Panc1 (cell line): Measurements from ENCODE around the gene FLVCR1. TPM values are rescaled to one million over a fixed set of nuclear protein-coding genes. Genes with fewer than 3 reads are reported as not detected.

Source experiments
- ATAC-seq: fragments of 200-7000 bp; cut with Tn5 transposase; 2 replicates; pipeline ENCODE4 v1.9.1; 2020; ENCODE audit warnings: mild to moderate bottlenecking, moderate library complexity
- BruUV-seq: library from RNA; stranded (reverse); fragments of 400-500 nt; replicated peaks from 2 replicates; lab custom pipeline; 2021; lab: Mats Ljungman, UMichigan
- CTCF ChIA-PET: fragments of 300-600 bp; sonication (Branson Sonifier 250); formaldehyde crosslinking; loops from one replicate; lab custom pipeline; 2022; ENCODE audit warnings: antibody characterized with exemption; lab: Charles Lee
- POLR2A ChIA-PET: fragments of 300-600 bp; sonication (Branson Sonifier 250); formaldehyde crosslinking; loops from one replicate; lab custom pipeline; 2022; ENCODE audit warnings: antibody characterized with exemption; lab: Charles Lee
- DNase-seq: peaks from one replicate; pipeline ENCODE4 v3.0.0-alpha.2; 2010; ENCODE audit warnings: low read depth, low spot score
- H3K27ac ChIP-seq: 2 replicates; pipeline ENCODE4 v1.5.1; 2011; ENCODE audit warnings: mild to moderate bottlenecking, low read length, inconsistent platforms
- H3K27me3 ChIP-seq: fragments of 200-500 bp; sonication (Bioruptor generic); 2 replicates; pipeline ENCODE4 v1.6.0; 2014; ENCODE audit warnings: low read length, inconsistent platforms; ENCODE audit not compliant: control insufficient read depth, insufficient read depth
- H3K36me3 ChIP-seq: fragments of 200-500 bp; sonication (Bioruptor generic); 2 replicates; pipeline ENCODE4 v1.5.1; 2014; ENCODE audit warnings: inconsistent platforms, mild to moderate bottlenecking, low read length, moderate library complexity; ENCODE audit not compliant: control insufficient read depth, insufficient read depth
- H3K4me1 ChIP-seq: 2 replicates; pipeline ENCODE4 v1.5.1; 2011; ENCODE audit warnings: inconsistent platforms, mild to moderate bottlenecking, low read length, moderate library complexity; ENCODE audit not compliant: control insufficient read depth, insufficient read depth
- H3K4me3 ChIP-seq, 2 experiments: 2 replicates each; pipeline ENCODE4 v1.5.1; 2011 to 2012; ENCODE audit warnings: low read depth in 2 of 2, low read length in 2 of 2, mild to moderate bottlenecking in 2 of 2, inconsistent platforms in 1 of 2, moderate library complexity in 1 of 2
- H3K9me3 ChIP-seq: fragments of 200-500 bp; sonication (Bioruptor generic); 2 replicates; pipeline ENCODE4 v1.5.1; 2014; ENCODE audit warnings: low read depth, mild to moderate bottlenecking, inconsistent platforms, low read length, moderate library complexity; ENCODE audit not compliant: control insufficient read depth, insufficient read depth
- CTCF ChIP-seq: fragments of 450-650 bp; IDR thresholded peaks from 2 replicates; pipeline ENCODE4 v1.5.1; 2017; ENCODE audit warnings: mild to moderate bottlenecking
- POLR2AphosphoS5 ChIP-seq: IDR thresholded peaks from 2 replicates; pipeline ENCODE4 v1.6.1; 2012; ENCODE audit warnings: mild to moderate bottlenecking, low read depth, low read length, moderate library complexity
- REST ChIP-seq, 2 experiments: IDR thresholded peaks; 2 replicates each; pipeline ENCODE4 v1.6.1; 2011 to 2012; ENCODE audit warnings: low read depth in 2 of 2, control low read depth in 1 of 2, low read length in 1 of 2, mild to moderate bottlenecking in 1 of 2, moderate library complexity in 1 of 2; ENCODE audit not compliant: insufficient read depth in 1 of 2
- SIN3A ChIP-seq: IDR thresholded peaks from 2 replicates; pipeline ENCODE4 v1.6.1; 2012; ENCODE audit warnings: low read depth, mild to moderate bottlenecking, low read length, moderate library complexity, borderline replicate concordance; ENCODE audit not compliant: insufficient read depth
- TCF7L2 ChIP-seq: IDR thresholded peaks from 2 replicates; pipeline ENCODE4 v1.6.1; 2011; ENCODE audit warnings: mild to moderate bottlenecking, low read depth, low read length, inconsistent platforms
- in situ Hi-C: cut with HindIII; loops from 2 replicates; pipeline ENCODE4 v1.10.0; 2016; ENCODE audit warnings: low sequenced_read_pairs, low pct_unique_long_range_greater_than_20kb
- intact Hi-C: fragments of 100-400 bp; cut with micrococcal nuclease; formaldehyde crosslinking; loops from one replicate; pipeline ENCODE4 v1.10.0; 2022; ENCODE audit not compliant: unreplicated experiment
- total RNA-seq: library from RNA; stranded (reverse); gene quantifications from one replicate; pipeline ENCODE4 v1.2.1, GENCODE V29; 2021; ENCODE audit not compliant: unreplicated experiment

Gene FLVCR1
- total RNA-seq, 1 experiment from 2014 or later = 21.4 TPM

- Histone ChIP-seq H3K9me3 (no peaks in the 10 kb centered on the region), H3K36me3 (no peaks in the 10 kb centered on the region; the same call in 1 of the 2 replicates), H3K4me1 (peaks cover 8% of the 10 kb centered on the region; the same call in 1 of the 2 replicates), H3K4me3 (no peak overlapping the region), H3K27ac (no peak overlapping the region), H3K27me3 (no peaks in the 10 kb centered on the region)
- ATAC-seq = no peak
- ChIA-PET CTCF (no interaction called here), POLR2A (no interaction called here)
- intact Hi-C loops (no loop called here), in situ Hi-C loops (no loop called here)
- no peak for TF ChIP-seq SIN3A
- no peak for TF ChIP-seq REST (IDR thresholded peaks at IDR 0.05; ENCODE audit: insufficient read depth in 1 of 2, low read depth in 2 of 2, low read length in 1 of 2)
- TF ChIP-seq TCF7L2 = no peak
- TF ChIP-seq POLR2AphosphoS5 = no peak
- no peak for TF ChIP-seq CTCF
- no TSS peak for BruUV-seq
- no peak for DNase-seq
Observed at GRCh38 chr1:212853658-212854057, 4.4 kb upstream of the FLVCR1 start.

GRCh38 chr1:212856755-212857154, 1.3 kb upstream of the FLVCR1 start:
- H3K4me3 ChIP-seq = peak overlapping the region; percentile 82; a peak in 3 of 4 replicates
- intact Hi-C loops (no loop called here), in situ Hi-C loops (no loop called here)
- H3K36me3 ChIP-seq = no peaks in the 10 kb centered on the region; the same call in none of the 2 replicates
- peaks cover 23% of the 10 kb centered on the region for H3K4me1 ChIP-seq
- TF ChIP-seq POLR2AphosphoS5 (no peak), REST (IDR thresholded peaks at IDR 0.05; ENCODE audit: insufficient read depth in 1 of 2, low read depth in 2 of 2, low read length in 1 of 2) (no peak), TCF7L2 (no peak), CTCF (no peak), SIN3A (no peak)
- H3K27me3 ChIP-seq = no peaks in the 10 kb centered on the region
- ATAC-seq = no peak
- POLR2A ChIA-PET = no interaction called here
- DNase-seq = no peak
- H3K9me3 ChIP-seq = no peaks in the 10 kb centered on the region
- CTCF ChIA-PET = interaction anchor here (1.3 kb wide), 1 partner anchor 9 kb away, joined by 3 read pairs; no protein-coding TSS in a partner anchor
- BruUV-seq = TSS peak; percentile 84
- H3K27ac ChIP-seq = peak overlapping the region; percentile 91
